OCI-LY3 (cell line): ENCODE data around the gene C17orf100.
"Not testable (repeated sequence)": the region's sequence is repeated elsewhere in the genome, so short reads cannot be mapped to it uniquely, and the experiment has no call there.

Experiments
- H2AFZ ChIP-seq: fragments of 200-600, 300-600 bp; shearing (Covaris generic); 2 replicates; pipeline ENCODE4 v1.6.0; 2014; ENCODE audit warnings: antibody characterized with exemption, low read depth, low read length
- H3K27ac ChIP-seq: fragments of 200-600, 300-600 bp; sonication (generic); 2 replicates; pipeline ENCODE4 v1.5.1; 2014; ENCODE audit warnings: mild to moderate bottlenecking, low read length, moderate library complexity, mixed read lengths
- H3K27me3 ChIP-seq: fragments of 200-600, 300-600 bp; sonication (generic); 2 replicates; pipeline ENCODE4 v1.6.1; 2014; ENCODE audit warnings: low read depth, low read length, mixed read lengths
- H3K36me3 ChIP-seq: fragments of 200-600, 300-600 bp; sonication (generic); replicated peaks from 2 replicates; pipeline ENCODE3; 2014; ENCODE audit warnings: low read depth, low read length, mixed read lengths
- H3K4me1 ChIP-seq: fragments of 300-600, 200-600 bp; sonication (generic); 2 replicates; pipeline ENCODE4 v1.6.1; 2014; ENCODE audit warnings: low read length, mixed read lengths
- H3K4me2 ChIP-seq: fragments of 200-600, 300-600 bp; sonication (generic); 2 replicates; pipeline ENCODE4 v1.6.1; 2014; ENCODE audit warnings: low read length, mixed read lengths
- H3K4me3 ChIP-seq: fragments of 300-600, 200-600 bp; sonication (generic); 2 replicates; pipeline ENCODE4 v1.5.1; 2014; ENCODE audit warnings: antibody characterized with exemption, mild to moderate bottlenecking, low read length, moderate library complexity
- H3K79me2 ChIP-seq: fragments of 300-600, 200-600 bp; shearing (Covaris generic); 2 replicates; pipeline ENCODE4 v1.6.1; 2014; ENCODE audit warnings: mild to moderate bottlenecking, low read length, mixed read lengths
- H3K9ac ChIP-seq: fragments of 300-600, 200-600 bp; shearing (Covaris generic); 2 replicates; pipeline ENCODE4 v1.6.0; 2014; ENCODE audit warnings: mild to moderate bottlenecking, low read length, moderate library complexity
- H3K9me3 ChIP-seq: fragments of 200-600, 300-600 bp; shearing (Covaris generic); 2 replicates; pipeline ENCODE4 v1.6.1; 2014; ENCODE audit warnings: low read length, mixed read lengths; ENCODE audit not compliant: insufficient read depth
- H4K20me1 ChIP-seq: fragments of 200-600, 300-600 bp; sonication (generic); 2 replicates; pipeline ENCODE4 v1.6.1; 2016; ENCODE audit warnings: low read length, mixed read lengths; ENCODE audit not compliant: insufficient read depth
- EZH2phosphoT487 ChIP-seq: fragments of 200-600 bp; shearing (Covaris generic); IDR thresholded peaks from 2 replicates; pipeline ENCODE4 v1.6.1; 2018; ENCODE audit warnings: antibody characterized with exemption, mixed run types, low read depth
- TF ChIP-seq, protein P1 (sequence below): fragments of 200-600, 300-600 bp; sonication (generic); IDR thresholded peaks from 2 replicates; pipeline ENCODE4 v1.5.1; 2014; ENCODE audit warnings: antibody characterized with exemption, low read length, low read depth

C17orf100 gene

DNA sequence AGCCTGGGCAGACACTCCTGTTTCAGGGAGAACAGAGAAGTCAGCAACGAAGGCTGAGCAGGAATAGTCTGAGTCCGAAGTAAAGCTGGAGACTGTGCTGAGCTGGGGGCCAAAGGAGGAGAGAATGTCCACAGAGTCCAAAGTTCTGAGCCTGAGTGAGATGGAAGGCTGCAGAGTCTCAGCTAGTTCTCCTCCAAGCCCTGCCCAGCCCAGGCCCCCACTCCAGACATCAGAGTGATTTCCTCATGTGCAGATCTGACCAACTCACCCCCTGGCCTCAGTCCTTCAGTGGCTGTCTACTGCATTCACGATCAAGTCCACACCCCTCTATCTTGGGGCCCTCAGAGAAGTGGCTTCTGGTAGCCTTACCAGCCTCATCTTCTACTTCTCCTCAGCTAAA, 40.0 kb downstream of the C17orf100 start:
- no peaks in the 10 kb centered on the region for H3K9me3 ChIP-seq
- H3K79me2 ChIP-seq = no peaks in the 10 kb centered on the region
- no peak overlapping the region for H3K4me2 ChIP-seq
- H3K27me3 ChIP-seq = peaks cover 5% of the 10 kb centered on the region; the same call in 1 of the 2 replicates
- no peak overlapping the region for H2AFZ ChIP-seq
- no peaks in the 10 kb centered on the region for H3K4me1 ChIP-seq
- no peak for TF ChIP-seq EZH2phosphoT487
- TF ChIP-seq, protein P1, sequence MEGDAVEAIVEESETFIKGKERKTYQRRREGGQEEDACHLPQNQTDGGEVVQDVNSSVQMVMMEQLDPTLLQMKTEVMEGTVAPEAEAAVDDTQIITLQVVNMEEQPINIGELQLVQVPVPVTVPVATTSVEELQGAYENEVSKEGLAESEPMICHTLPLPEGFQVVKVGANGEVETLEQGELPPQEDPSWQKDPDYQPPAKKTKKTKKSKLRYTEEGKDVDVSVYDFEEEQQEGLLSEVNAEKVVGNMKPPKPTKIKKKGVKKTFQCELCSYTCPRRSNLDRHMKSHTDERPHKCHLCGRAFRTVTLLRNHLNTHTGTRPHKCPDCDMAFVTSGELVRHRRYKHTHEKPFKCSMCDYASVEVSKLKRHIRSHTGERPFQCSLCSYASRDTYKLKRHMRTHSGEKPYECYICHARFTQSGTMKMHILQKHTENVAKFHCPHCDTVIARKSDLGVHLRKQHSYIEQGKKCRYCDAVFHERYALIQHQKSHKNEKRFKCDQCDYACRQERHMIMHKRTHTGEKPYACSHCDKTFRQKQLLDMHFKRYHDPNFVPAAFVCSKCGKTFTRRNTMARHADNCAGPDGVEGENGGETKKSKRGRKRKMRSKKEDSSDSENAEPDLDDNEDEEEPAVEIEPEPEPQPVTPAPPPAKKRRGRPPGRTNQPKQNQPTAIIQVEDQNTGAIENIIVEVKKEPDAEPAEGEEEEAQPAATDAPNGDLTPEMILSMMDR = no peak
- H3K27ac ChIP-seq = no peak overlapping the region
- H3K9ac ChIP-seq = no peak overlapping the region
- no peaks in the 10 kb centered on the region for H3K36me3 ChIP-seq
- no peaks in the 10 kb centered on the region for H4K20me1 ChIP-seq
- no peak overlapping the region for H3K4me3 ChIP-seq

DNA sequence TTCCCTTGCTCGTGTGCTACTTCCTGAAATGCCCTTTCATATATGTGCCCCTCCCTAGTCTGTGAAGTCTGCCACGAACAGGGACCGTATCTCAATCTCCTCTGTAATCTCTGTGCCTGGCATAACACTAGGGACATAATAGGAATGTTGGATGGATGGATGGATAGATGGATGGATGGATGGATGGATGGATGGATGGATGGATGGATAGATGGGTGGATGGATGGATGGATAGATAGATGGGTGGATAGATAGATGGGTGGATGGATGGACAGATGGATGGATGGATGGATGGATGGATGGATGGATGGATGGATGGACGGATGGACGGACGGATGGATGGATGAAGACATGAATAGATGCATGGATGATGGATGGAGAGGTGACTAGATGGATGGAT, 40.4 kb downstream of the C17orf100 start:
- not testable (repeated sequence) for H3K27ac ChIP-seq, H3K36me3 ChIP-seq, H3K27me3 ChIP-seq, H3K79me2 ChIP-seq, H3K4me3 ChIP-seq, H3K4me2 ChIP-seq, H3K9ac ChIP-seq, H4K20me1 ChIP-seq, H2AFZ ChIP-seq, H3K4me1 ChIP-seq, H3K9me3 ChIP-seq

DNA sequence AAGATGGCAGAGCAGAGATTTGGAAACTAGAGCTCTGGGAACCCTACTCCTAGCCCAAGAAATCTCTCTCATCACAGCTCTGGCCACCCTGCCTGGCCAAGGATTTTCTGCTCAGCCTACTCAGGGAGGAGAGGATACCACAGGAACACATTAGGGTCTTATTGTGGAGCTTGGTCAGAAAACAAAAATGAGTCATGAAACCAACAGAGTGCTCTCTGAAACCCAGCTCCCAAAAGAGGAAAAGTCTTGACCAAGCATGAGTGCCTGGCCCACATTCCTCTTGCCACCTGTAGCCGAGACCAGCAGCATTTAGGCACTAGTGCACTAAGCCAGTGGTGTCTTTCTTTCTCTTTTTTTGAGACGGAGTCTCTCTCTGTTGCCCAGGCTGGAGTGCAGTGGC, 43.5 kb downstream of the C17orf100 start:
- no peaks in the 10 kb centered on the region for H3K9me3 ChIP-seq
- H3K27me3 ChIP-seq = peaks cover 5% of the 10 kb centered on the region; the same call in 1 of the 2 replicates
- H3K4me3 ChIP-seq = no peak overlapping the region
- no peak overlapping the region for H2AFZ ChIP-seq
- H3K36me3 ChIP-seq = no peaks in the 10 kb centered on the region
- TF ChIP-seq, protein P1 = no peak
- TF ChIP-seq EZH2phosphoT487 = no peak
- H3K79me2 ChIP-seq = no peaks in the 10 kb centered on the region
- H3K4me1 ChIP-seq = no peaks in the 10 kb centered on the region
- H3K4me2 ChIP-seq = no peak overlapping the region
- no peak overlapping the region for H3K27ac ChIP-seq
- H3K9ac ChIP-seq = no peak overlapping the region
- H4K20me1 ChIP-seq = no peaks in the 10 kb centered on the region

DNA sequence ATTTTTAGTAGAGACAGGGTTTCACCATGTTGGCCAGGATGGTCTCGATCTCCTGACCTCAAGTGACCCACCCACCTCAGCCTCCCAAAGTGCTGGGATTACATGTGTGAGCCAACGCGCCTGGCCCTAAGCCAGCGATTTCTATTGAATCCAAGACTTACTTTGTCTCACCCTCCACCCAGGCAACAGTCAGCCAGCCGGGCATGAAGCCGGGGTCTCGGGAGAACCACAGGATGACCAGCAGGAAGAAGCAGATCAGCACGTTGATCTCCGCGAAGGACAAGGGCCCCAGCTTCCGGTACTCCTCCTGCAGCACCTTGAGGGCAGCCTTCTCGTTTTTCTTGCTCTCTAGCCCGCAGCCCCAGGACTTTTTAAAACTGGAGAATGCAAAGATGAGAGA, 44.0 kb downstream of the C17orf100 start:
- no peak overlapping the region for H2AFZ ChIP-seq
- no peaks in the 10 kb centered on the region for H4K20me1 ChIP-seq
- no peak overlapping the region for H3K4me3 ChIP-seq
- no peaks in the 10 kb centered on the region for H3K9me3 ChIP-seq
- H3K79me2 ChIP-seq = no peaks in the 10 kb centered on the region
- no peak overlapping the region for H3K4me2 ChIP-seq
- H3K27me3 ChIP-seq = peaks cover 5% of the 10 kb centered on the region; the same call in 1 of the 2 replicates
- no peaks in the 10 kb centered on the region for H3K36me3 ChIP-seq
- TF ChIP-seq, protein P1 = no peak
- no peak for TF ChIP-seq EZH2phosphoT487
- H3K9ac ChIP-seq = no peak overlapping the region
- H3K27ac ChIP-seq = no peak overlapping the region
- H3K4me1 ChIP-seq = no peaks in the 10 kb centered on the region

DNA sequence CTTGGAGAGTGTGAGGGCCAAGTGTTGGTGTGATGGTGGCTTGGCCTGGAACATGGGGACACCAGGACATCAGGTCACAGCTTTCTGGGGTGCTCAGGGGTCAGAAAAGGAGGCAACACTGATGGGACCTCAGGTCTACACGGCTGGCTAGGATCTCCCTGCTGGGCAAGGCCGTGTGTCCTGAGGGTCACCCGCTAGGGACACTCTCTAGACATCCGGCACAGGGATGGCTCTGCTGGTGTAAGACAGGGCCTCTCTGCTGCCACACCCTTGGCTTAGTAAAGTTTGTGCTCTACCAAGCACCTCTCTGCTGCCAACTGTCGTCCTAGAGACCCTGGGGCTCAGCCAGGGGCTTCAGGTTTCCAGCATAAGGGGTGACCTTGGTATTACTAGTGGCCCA, 45.3 kb downstream of the C17orf100 start:
- no peaks in the 10 kb centered on the region for H3K79me2 ChIP-seq
- no peaks in the 10 kb centered on the region for H4K20me1 ChIP-seq
- H2AFZ ChIP-seq = no peak overlapping the region
- no peaks in the 10 kb centered on the region for H3K36me3 ChIP-seq
- H3K4me2 ChIP-seq = no peak overlapping the region
- H3K27ac ChIP-seq = no peak overlapping the region
- no peak overlapping the region for H3K4me3 ChIP-seq
- peaks cover 5% of the 10 kb centered on the region; the same call in 1 of the 2 replicates for H3K27me3 ChIP-seq
- H3K9ac ChIP-seq = no peak overlapping the region
- no peak for TF ChIP-seq EZH2phosphoT487
- TF ChIP-seq, protein P1 = no peak
- no peaks in the 10 kb centered on the region for H3K4me1 ChIP-seq
- H3K9me3 ChIP-seq = no peaks in the 10 kb centered on the region
